Keratinocyte (primary cell): ENCODE data around the gene MYADM. TPM values are rescaled to one million over a fixed set of nuclear protein-coding genes. Genes with fewer than 3 reads are reported as not detected.

Experiments used
- DNase-seq: peaks from one replicate; pipeline ENCODE4 v3.0.0-alpha.2; 2011; ENCODE audit warnings: low read depth, missing footprints, low spot score
- FAIRE-seq: peaks from 2 replicates; lab custom pipeline; 2011; peaks lifted over from hg19 to GRCh38; lab: Jason Lieb, UNC
- H2AFZ ChIP-seq: 2 replicates; pipeline ENCODE4 v1.6.0; 2012; ENCODE audit warnings: low read length, control low read depth, inconsistent platforms; ENCODE audit not compliant: control insufficient read depth
- H3K27ac ChIP-seq: 2 replicates; pipeline ENCODE4 v1.5.1; 2011; ENCODE audit warnings: low read length; ENCODE audit not compliant: control insufficient read depth, insufficient read depth
- H3K27me3 ChIP-seq: 3 replicates; pipeline ENCODE4 v1.6.0; 2011; ENCODE audit warnings: low read length; ENCODE audit not compliant: control insufficient read depth, insufficient read depth; ENCODE audit errors: extremely low read depth
- H3K36me3 ChIP-seq, 2 experiments: 2 replicates in 1 of 2; 3 replicates in 1 of 2; pipeline ENCODE4 v1.5.1; 2011; ENCODE audit warnings: low read length in 2 of 2, mild to moderate bottlenecking in 1 of 2; ENCODE audit not compliant: control insufficient read depth in 2 of 2, insufficient read depth in 2 of 2; ENCODE audit errors: extremely low read depth in 1 of 2
- H3K4me1 ChIP-seq: 3 replicates; pipeline ENCODE4 v1.5.1; 2011; ENCODE audit warnings: low read length; ENCODE audit not compliant: control insufficient read depth, insufficient read depth; ENCODE audit errors: extremely low read depth
- H3K4me2 ChIP-seq: 3 replicates; pipeline ENCODE4 v1.6.0; 2011; ENCODE audit warnings: low read depth, low read length; ENCODE audit not compliant: control insufficient read depth, insufficient read depth; ENCODE audit errors: extremely low read depth
- H3K4me3 ChIP-seq, 3 experiments: fragments of 200-600 bp in 1 of 3; sonication (generic) in 1 of 3; 2 replicates in 2 of 3; 3 replicates in 1 of 3; pipeline ENCODE4 v1.5.1; 2011 to 2016; ENCODE audit warnings: low read length in 3 of 3, mild to moderate bottlenecking in 3 of 3, control low read depth in 2 of 3, inconsistent platforms in 1 of 3, low read depth in 1 of 3, mixed read lengths in 1 of 3, mixed run types in 1 of 3, moderate library complexity in 1 of 3; ENCODE audit not compliant: control insufficient read depth in 2 of 3, insufficient read depth in 2 of 3; ENCODE audit errors: extremely low read depth in 1 of 3
- H3K79me2 ChIP-seq: 2 replicates; pipeline ENCODE4 v1.6.0; 2012; ENCODE audit warnings: low read length; ENCODE audit not compliant: control insufficient read depth, insufficient read depth
- H3K9ac ChIP-seq: 3 replicates; pipeline ENCODE4 v1.6.0; 2011; ENCODE audit warnings: low read length; ENCODE audit not compliant: control insufficient read depth, insufficient read depth; ENCODE audit errors: extremely low read depth
- H3K9me1 ChIP-seq: 3 replicates; pipeline ENCODE4 v1.6.0; 2011; ENCODE audit warnings: low read length; ENCODE audit not compliant: control insufficient read depth, insufficient read depth; ENCODE audit errors: extremely low read depth
- H3K9me3 ChIP-seq: 2 replicates; pipeline ENCODE4 v1.5.1; 2012; ENCODE audit warnings: low read depth, low read length; ENCODE audit not compliant: control insufficient read depth
- H4K20me1 ChIP-seq: 3 replicates; pipeline ENCODE4 v1.6.0; 2011; ENCODE audit warnings: low read length; ENCODE audit not compliant: control insufficient read depth, insufficient read depth; ENCODE audit errors: extremely low read depth
- EZH2 ChIP-seq: IDR thresholded peaks from one replicate; pipeline ENCODE4 v1.6.1; 2012; ENCODE audit warnings: inconsistent platforms, mild to moderate bottlenecking, low read length, moderate library complexity
- dilution Hi-C: fragments of 300-500 bp; cut with MboI; formaldehyde crosslinking; loops from one replicate; pipeline ENCODE4 v1.7.0; 2020; ENCODE audit warnings: low sequenced_read_pairs; ENCODE audit not compliant: extremely low pct_ligation_motif_present
- polyA plus RNA-seq, 5 experiments: library from polyadenylated mRNA; depleted of rRNA in 3 of 5; stranded (reverse) in 3 of 5; stranded (forward) in 1 of 5; unstranded in 1 of 5; fragments of >200 nt; gene quantifications; 1 replicate in 1 of 5; 2 replicates in 3 of 5; 3 replicates in 1 of 5; pipeline versions ENCODE4 v1.2.1 to v1.2.3, GENCODE V29; 2011 to 2012; ENCODE audit warnings: missing spikeins in 2 of 5, low read depth in 1 of 5, low replicate concordance in 1 of 5
- TF ChIP-seq, protein P1 (sequence below), 3 experiments: IDR thresholded peaks in 1 of 3; conservative IDR thresholded peaks in 1 of 3; optimal IDR thresholded peaks in 1 of 3; 2 replicates in 2 of 3; 3 replicates in 1 of 3; pipeline versions ENCODE3 to v1.5.1; 2011; ENCODE audit warnings: low read length in 3 of 3, mild to moderate bottlenecking in 3 of 3, moderate library complexity in 2 of 3, control low read depth in 1 of 3, inconsistent platforms in 1 of 3; ENCODE audit not compliant: insufficient read depth in 2 of 3; ENCODE audit errors: extremely low read depth in 1 of 3

The MYADM gene
- polyA plus RNA-seq, 1 donor (not counting 4 experiments of a cell fraction or from before 2014, with no cell fraction given): 16.8 TPM

DNA sequence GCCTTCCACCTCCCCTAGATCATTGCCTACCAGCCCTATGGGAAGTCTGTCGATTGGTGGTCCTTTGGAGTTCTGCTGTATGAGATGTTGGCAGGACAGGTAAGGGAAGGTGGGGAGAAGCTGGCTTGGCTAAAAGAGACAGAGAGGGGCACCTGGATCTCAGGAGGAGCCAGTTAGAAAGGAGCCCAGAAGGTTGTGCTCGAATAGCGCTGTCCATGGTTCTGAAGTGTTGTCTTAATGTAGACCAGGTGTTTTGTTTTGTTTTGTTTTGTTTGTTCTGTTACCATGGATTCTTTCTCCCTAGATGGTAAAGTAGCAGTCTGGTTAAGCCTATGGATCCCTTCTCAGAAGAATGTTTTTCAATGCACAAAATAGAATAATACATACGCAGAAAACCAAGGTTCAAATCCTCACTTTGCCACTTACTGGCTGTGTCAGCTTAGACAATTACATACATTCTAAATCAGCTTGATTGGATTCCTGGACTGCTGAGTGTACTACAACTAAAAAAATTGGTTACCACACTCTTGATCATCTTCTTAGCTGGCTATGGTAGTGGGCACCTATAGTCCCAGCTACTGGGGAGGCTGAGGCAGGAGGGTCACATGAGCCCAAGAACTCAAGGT, 35.5 kb downstream of the MYADM start:
- no peaks in the 10 kb centered on the region for H3K36me3 ChIP-seq
- DNase-seq (no peak), FAIRE-seq (peak; percentile 51)
- peaks cover 18% of the 10 kb centered on the region for H3K27me3 ChIP-seq
- H3K79me2 ChIP-seq: no peaks in the 10 kb centered on the region
- no peaks in the 10 kb centered on the region for H3K9me1 ChIP-seq
- no peak overlapping the region for H3K4me3 ChIP-seq
- TF ChIP-seq EZH2: no peak
- TF ChIP-seq, protein P1, sequence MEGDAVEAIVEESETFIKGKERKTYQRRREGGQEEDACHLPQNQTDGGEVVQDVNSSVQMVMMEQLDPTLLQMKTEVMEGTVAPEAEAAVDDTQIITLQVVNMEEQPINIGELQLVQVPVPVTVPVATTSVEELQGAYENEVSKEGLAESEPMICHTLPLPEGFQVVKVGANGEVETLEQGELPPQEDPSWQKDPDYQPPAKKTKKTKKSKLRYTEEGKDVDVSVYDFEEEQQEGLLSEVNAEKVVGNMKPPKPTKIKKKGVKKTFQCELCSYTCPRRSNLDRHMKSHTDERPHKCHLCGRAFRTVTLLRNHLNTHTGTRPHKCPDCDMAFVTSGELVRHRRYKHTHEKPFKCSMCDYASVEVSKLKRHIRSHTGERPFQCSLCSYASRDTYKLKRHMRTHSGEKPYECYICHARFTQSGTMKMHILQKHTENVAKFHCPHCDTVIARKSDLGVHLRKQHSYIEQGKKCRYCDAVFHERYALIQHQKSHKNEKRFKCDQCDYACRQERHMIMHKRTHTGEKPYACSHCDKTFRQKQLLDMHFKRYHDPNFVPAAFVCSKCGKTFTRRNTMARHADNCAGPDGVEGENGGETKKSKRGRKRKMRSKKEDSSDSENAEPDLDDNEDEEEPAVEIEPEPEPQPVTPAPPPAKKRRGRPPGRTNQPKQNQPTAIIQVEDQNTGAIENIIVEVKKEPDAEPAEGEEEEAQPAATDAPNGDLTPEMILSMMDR (optimal IDR thresholded peaks at IDR 0.05 in 1 of 3, IDR thresholded peaks at IDR 0.05 in 1 of 3, conservative IDR thresholded peaks at IDR 0.05 in 1 of 3; ENCODE audit: extremely low read depth in 1 of 3, insufficient read depth in 2 of 3, low read length in 3 of 3): no peak
- H3K9ac ChIP-seq: no peak overlapping the region
- H3K27ac ChIP-seq: no peak overlapping the region
- H3K9me3 ChIP-seq: no peaks in the 10 kb centered on the region
- no peak overlapping the region for H3K4me2 ChIP-seq
- H3K4me1 ChIP-seq: peaks cover 2% of the 10 kb centered on the region
- no peak overlapping the region for H2AFZ ChIP-seq
- no peaks in the 10 kb centered on the region for H4K20me1 ChIP-seq
- dilution Hi-C loops: no loop called here

DNA sequence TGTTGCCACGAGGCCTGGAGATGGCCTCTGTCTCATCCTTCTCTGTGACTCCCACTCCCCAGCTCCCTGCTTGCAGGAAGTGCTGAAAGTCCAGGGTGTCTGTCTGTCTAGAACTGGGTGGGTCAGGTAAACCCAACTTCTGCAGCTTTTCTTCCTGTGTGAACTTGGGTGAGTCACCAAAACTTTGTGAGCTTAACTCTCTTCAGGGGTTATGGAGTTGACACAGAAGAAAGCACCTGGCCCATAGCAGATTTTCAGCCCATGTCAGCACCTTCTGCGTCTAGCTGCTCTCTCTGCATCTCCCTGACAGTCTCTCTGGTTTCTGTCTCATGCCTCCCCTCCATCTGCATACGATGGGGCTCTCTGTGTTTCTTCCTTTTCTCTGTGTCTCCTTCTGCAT, 37.2 kb downstream of the MYADM start:
- Histone ChIP-seq H3K27ac (no peak overlapping the region), H3K36me3 (no peaks in the 10 kb centered on the region), H3K9me1 (no peaks in the 10 kb centered on the region), H3K4me3 (no peak overlapping the region), H2AFZ (no peak overlapping the region), H3K4me2 (no peak overlapping the region), H3K79me2 (no peaks in the 10 kb centered on the region), H3K27me3 (peaks cover 32% of the 10 kb centered on the region), H3K9ac (no peak overlapping the region), H3K4me1 (peaks cover 2% of the 10 kb centered on the region), H3K9me3 (no peaks in the 10 kb centered on the region), H4K20me1 (no peaks in the 10 kb centered on the region)
- no peak for DNase-seq
- TF ChIP-seq, protein P1 (optimal IDR thresholded peaks at IDR 0.05 in 1 of 3, IDR thresholded peaks at IDR 0.05 in 1 of 3, conservative IDR thresholded peaks at IDR 0.05 in 1 of 3; ENCODE audit: extremely low read depth in 1 of 3, insufficient read depth in 2 of 3, low read length in 3 of 3): no peak
- no peak for TF ChIP-seq EZH2
- FAIRE-seq: no peak
- dilution Hi-C loops: no loop called here
